Choroid plexus epithelial cell (primary cell): ENCODE data around the gene SPATA16.
"Not testable (repeated sequence)": the region's sequence is repeated elsewhere in the genome, so short reads cannot be mapped to it uniquely, and the experiment has no call there.

Experiments used
- DNase-seq: peaks from one replicate; pipeline ENCODE4 v3.0.0-alpha.2; 2010; ENCODE audit warnings: low read depth
- H3K4me3 ChIP-seq: 2 replicates; pipeline ENCODE4 v1.5.1; 2011; ENCODE audit warnings: low read depth, mild to moderate bottlenecking, control low read depth, low read length, moderate library complexity
- TF ChIP-seq, protein P1 (sequence below): conservative IDR thresholded peaks from 2 replicates; pipeline ENCODE4 v1.5.1; 2011; ENCODE audit warnings: low read depth, mild to moderate bottlenecking, control low read depth, inconsistent platforms, low read length, moderate library complexity

Gene SPATA16, protein sequence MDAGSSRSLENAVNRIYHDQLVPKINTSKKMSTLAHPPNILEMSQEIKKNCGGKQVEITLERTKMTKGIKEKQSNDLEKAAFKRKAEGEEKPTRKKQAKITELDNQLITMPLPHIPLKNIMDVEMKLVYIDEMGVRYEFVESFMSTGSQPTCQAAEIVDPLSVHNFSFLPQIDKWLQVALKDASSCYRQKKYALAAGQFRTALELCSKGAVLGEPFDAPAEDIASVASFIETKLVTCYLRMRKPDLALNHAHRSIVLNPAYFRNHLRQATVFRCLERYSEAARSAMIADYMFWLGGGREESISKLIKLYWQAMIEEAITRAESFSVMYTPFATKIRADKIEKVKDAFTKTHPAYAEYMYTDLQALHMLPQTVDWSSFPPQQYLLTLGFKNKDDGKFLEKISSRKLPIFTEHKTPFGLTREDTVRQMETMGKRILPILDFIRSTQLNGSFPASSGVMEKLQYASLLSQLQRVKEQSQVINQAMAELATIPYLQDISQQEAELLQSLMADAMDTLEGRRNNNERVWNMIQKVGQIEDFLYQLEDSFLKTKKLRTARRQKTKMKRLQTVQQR

GRCh38 chr3:173140986-173141385 lies at the start of gene SPATA16:
SPATA16 (minus strand) TSS chr3:173141235; CDS start chr3:173117731, 23,504 bp downstream.
- H3K4me3 ChIP-seq = no peak within 1 kb of the TSS
- TF ChIP-seq, protein P1, sequence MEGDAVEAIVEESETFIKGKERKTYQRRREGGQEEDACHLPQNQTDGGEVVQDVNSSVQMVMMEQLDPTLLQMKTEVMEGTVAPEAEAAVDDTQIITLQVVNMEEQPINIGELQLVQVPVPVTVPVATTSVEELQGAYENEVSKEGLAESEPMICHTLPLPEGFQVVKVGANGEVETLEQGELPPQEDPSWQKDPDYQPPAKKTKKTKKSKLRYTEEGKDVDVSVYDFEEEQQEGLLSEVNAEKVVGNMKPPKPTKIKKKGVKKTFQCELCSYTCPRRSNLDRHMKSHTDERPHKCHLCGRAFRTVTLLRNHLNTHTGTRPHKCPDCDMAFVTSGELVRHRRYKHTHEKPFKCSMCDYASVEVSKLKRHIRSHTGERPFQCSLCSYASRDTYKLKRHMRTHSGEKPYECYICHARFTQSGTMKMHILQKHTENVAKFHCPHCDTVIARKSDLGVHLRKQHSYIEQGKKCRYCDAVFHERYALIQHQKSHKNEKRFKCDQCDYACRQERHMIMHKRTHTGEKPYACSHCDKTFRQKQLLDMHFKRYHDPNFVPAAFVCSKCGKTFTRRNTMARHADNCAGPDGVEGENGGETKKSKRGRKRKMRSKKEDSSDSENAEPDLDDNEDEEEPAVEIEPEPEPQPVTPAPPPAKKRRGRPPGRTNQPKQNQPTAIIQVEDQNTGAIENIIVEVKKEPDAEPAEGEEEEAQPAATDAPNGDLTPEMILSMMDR = no peak
- no peak for DNase-seq

GRCh38 chr3:173183022-173183421 lies 42.0 kb upstream of the SPATA16 start:
- not testable (repeated sequence) for DNase-seq, H3K4me3 ChIP-seq

- DNase-seq = no peak
- TF ChIP-seq, protein P1 = no peak
Observed at GRCh38 chr3:173173652-173174051, 32.6 kb upstream of the SPATA16 start.

GRCh38 chr3:173159139-173159538 lies 18.1 kb upstream of the SPATA16 start:
- DNase-seq, H3K4me3 ChIP-seq: not testable (repeated sequence)

More at GRCh38 chr3:173173652-173174051, 32.6 kb upstream of the SPATA16 start:
- no peak overlapping the region for H3K4me3 ChIP-seq

GRCh38 chr3:173156533-173156932 lies 15.5 kb upstream of the SPATA16 start:
- not testable (repeated sequence) for DNase-seq, H3K4me3 ChIP-seq

GRCh38 chr3:173153631-173154030 lies 12.6 kb upstream of the SPATA16 start:
- no peak overlapping the region for H3K4me3 ChIP-seq
- DNase-seq = no peak
- TF ChIP-seq, protein P1 = no peak

DNA sequence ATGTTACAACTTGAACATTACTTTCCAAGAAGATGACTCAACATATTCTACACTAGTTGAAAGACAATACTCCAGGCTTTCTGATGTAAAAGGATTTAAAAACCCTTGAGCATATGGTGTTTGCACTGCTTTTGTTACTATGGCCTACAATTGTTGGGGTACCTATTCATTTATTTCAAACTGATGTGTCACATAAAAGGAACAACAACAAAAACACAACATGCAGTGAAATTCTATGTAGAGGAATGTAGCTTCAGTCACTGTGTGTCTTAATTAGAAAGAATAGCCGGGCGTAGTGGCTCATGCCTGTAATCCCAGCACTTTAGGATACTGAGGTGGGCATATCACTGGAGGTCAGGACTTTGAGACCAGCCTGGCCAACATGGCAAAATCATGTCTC lies 1.6 kb downstream of the SPATA16 start:
- DNase-seq = no peak
- no peak overlapping the region for H3K4me3 ChIP-seq
- TF ChIP-seq, protein P1 = no peak

DNA sequence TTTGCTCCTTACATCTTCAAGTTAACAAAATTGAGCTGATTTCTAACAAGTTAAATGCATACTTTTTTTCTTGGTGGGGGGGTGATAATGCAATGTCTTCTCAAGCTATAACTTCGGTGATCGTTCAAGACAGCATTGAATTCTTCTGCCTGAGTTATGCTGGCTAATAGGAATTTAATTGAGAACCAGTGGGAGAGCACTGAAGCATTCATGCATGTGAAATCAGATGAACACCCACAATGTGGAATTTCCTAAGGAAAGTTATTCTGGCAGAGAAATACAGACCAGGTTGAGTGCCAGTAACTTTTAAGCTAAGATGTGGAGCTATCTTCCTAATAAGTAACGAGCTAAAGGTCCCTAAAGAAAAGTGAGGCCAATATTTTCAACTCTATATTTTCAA lies 3.0 kb downstream of the SPATA16 start:
- DNase-seq = peak; percentile 4
- H3K4me3 ChIP-seq = no peak overlapping the region
- TF ChIP-seq, protein P1 = no peak
